Cardiac muscle cell (in vitro differentiated cells and primary cell): Measurements from ENCODE around the gene SCTR. TPM values are rescaled to one million over a fixed set of nuclear protein-coding genes. Genes with fewer than 3 reads are reported as not detected.

Experiments
- DNase-seq, 2 donors: peaks; one replicate each; pipeline versions ENCODE4 v3.0.0 to v3.0.0-alpha.2; 2010 to 2017; ENCODE audit warnings: low read depth in 1 of 2, low spot score in 1 of 2
- H3K27ac ChIP-seq: fragments of 200-600 bp; sonication (generic); 2 replicates; pipeline ENCODE4 v1.5.1; 2016
- H3K27me3 ChIP-seq: fragments of 200-600 bp; sonication (generic); 2 replicates; pipeline ENCODE4 v1.6.0; 2016; ENCODE audit warnings: control low read depth
- H3K36me3 ChIP-seq: fragments of 200-600 bp; sonication (generic); 2 replicates; pipeline ENCODE4 v1.5.1; 2016; ENCODE audit warnings: control low read depth
- H3K4me1 ChIP-seq: fragments of 200-600 bp; sonication (generic); 2 replicates; pipeline ENCODE4 v1.8.1; 2017; ENCODE audit warnings: low read depth, mild to moderate bottlenecking, mixed run types
- H3K4me3 ChIP-seq: fragments of 200-600 bp; sonication (generic); 2 replicates; pipeline ENCODE4 v1.5.1; 2016; ENCODE audit warnings: mild to moderate bottlenecking
- H3K9me3 ChIP-seq: fragments of 200-600 bp; sonication (generic); 2 replicates; pipeline ENCODE4 v1.5.1; 2017; ENCODE audit warnings: low read depth, mild to moderate bottlenecking, control low read depth
- CTCF ChIP-seq: IDR thresholded peaks from 2 replicates; pipeline ENCODE4 v1.5.1; 2012; ENCODE audit warnings: low read depth, mild to moderate bottlenecking, low read length
- polyA plus RNA-seq: library from polyadenylated mRNA; unstranded; fragments of >200 nt; fragmentation: Nextera tagmentation; extraction: Ambion mirVana; gene quantifications from 2 replicates; pipeline ENCODE4 v1.2.1, GENCODE V29; 2016
- total RNA-seq: library from RNA; depleted of rRNA; stranded (reverse); fragments of >200 nt; gene quantifications from 2 replicates; pipeline ENCODE4 v1.2.3, GENCODE V29; 2016

Gene SCTR
- total and polyA plus RNA-seq, 2 experiments from 2014 or later, result 0.09 TPM; not detected in 1

GRCh38 chr2:119432851-119433522, 91.3 kb downstream of the SCTR start:
- H3K9me3 ChIP-seq, result no peaks in the 10 kb centered on the region
- no peak for TF ChIP-seq CTCF
- H3K27ac ChIP-seq, result no peak overlapping the region
- no peaks in the 10 kb centered on the region for H3K27me3 ChIP-seq
- H3K4me1 ChIP-seq, result peaks cover 20% of the 10 kb centered on the region
- no peaks in the 10 kb centered on the region for H3K36me3 ChIP-seq
- H3K4me3 ChIP-seq, result no peak overlapping the region
- no peak for DNase-seq

- Histone ChIP-seq H3K4me1 (peaks cover 20% of the 10 kb centered on the region), H3K27me3 (no peaks in the 10 kb centered on the region), H3K36me3 (no peaks in the 10 kb centered on the region), H3K9me3 (no peaks in the 10 kb centered on the region), H3K27ac (no peak overlapping the region), H3K4me3 (peak overlapping the region; percentile 33)
- TF ChIP-seq CTCF, result no peak
- DNase-seq, result peak in 1 of 2 donors; percentile 79
Measured at GRCh38 chr2:119431976-119432850, 92.1 kb downstream of the SCTR start.

DNA sequence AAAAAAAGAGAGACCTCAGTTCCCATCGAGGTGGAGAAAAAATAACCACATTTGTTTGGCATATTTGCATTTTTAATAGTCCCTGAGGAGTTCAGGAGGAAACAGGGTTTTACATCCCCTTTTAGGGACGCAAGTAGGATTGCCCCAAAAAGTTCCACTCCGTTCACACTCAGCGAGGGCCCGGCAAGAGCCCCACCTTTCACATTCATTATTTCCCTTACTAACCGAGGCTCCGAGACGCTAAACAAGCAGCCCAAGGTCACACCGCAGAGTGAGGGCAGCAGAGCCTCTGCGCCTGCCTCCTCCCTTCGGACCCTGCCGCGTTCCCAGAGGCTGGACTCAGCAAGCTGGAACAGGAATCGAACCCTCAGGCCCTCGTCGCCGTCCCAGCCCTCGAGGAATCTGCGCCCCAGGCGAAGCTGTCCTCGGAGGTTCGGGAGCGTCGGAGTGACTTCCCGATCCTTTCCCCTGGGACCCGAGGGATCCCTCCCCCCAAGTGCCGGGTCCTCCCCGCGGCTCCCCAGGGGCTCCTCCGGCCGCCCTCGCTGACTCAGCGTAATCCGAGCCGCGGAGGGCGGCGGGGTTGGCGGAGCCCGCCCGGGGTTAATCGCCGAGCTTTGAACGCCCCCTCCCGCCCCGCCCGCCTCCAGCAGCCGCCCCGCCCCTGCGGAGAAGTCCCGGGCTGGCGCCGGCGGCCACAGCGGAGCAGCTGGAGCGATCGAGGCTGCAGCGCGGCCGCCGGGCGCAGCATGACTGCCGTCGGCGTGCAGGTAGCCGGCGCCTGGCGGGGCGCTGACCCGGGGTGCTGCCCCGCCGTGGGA, 92.9 kb downstream of the SCTR start, which contains the start of gene TMEM37:
Gene TMEM37, plus strand, starts transcription at position 700 of the 821 bp plus-strand sequence. Its CDS starts 50 bp downstream, at position 750.
- Histone ChIP-seq H3K4me3 (peak within 1 kb of the TSS; percentile 33), H3K4me1 (peaks cover 25% of the 10 kb centered on the region), H3K27me3 (no peaks in the 10 kb centered on the region), H3K36me3 (no peaks in the 10 kb centered on the region), H3K27ac (peak within 1 kb of the TSS; percentile 11), H3K9me3 (no peaks in the 10 kb centered on the region)
- DNase-seq, result peak; percentile 91
- TF ChIP-seq CTCF, result no peak

DNA sequence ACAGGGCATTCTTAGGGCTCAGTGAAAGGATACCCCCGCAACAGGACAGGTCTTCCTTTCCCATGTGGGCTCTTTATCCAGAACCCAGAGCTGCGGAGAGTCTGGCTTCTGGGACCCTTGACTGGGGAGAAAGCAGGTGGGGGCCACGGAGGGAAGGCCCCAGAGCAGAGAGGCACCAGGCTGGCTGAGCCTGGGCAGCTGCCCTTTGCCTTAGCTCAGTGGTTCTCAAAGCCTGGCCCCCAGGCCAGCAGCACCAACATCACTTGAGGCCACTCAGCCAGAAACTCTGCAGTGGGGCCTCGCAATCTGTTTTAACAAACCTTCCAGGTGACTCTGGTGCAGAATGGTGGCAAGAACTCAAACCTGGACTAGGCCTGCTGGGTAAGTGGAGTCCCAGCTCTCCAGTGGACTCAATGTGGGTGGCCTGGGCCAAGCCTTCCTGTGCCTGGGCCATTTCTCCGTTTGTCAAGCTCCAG, 94.2 kb downstream of the SCTR start:
- H3K36me3 ChIP-seq, result no peaks in the 10 kb centered on the region
- DNase-seq, result no peak

More for the DNA sequence above, 94.2 kb downstream of the SCTR start:
- Histone ChIP-seq H3K4me1 (peaks cover 25% of the 10 kb centered on the region), H3K27ac (peak overlapping the region; percentile 72), H3K27me3 (no peaks in the 10 kb centered on the region), H3K4me3 (no peak overlapping the region), H3K9me3 (no peaks in the 10 kb centered on the region)
- no peak for TF ChIP-seq CTCF
